ENCODE data around the gene LCN1. TPM values are rescaled to one million over a fixed set of nuclear protein-coding genes. Genes with fewer than 3 reads are reported as not detected.

Gene LCN1
- total and polyA plus RNA-seq, 2 donors (not counting 3 experiments of a cell fraction or from before 2014, with no cell fraction given) = not detected

GRCh38 chr9:135512241-135512603 lies 9.0 kb upstream of the LCN1 start:
- H3K27ac ChIP-seq (ENCODE audit: insufficient read depth, low read depth, low read length) = no peak overlapping the region

More at GRCh38 chr9:135512241-135512603, 9.0 kb upstream of the LCN1 start:
- no peaks in the 10 kb centered on the region for H4K20me1 ChIP-seq (replicated peaks; ENCODE audit: control insufficient read depth, extremely low read depth, insufficient read depth, low read length)
- peaks cover 13% of the 10 kb centered on the region for H3K4me1 ChIP-seq (ENCODE audit: control insufficient read depth, extremely low read depth, insufficient read depth, low read length)
- H3K9ac ChIP-seq (replicated peaks; ENCODE audit: extremely low read depth, insufficient read depth, low read length) = no peak overlapping the region
- H3K36me3 ChIP-seq (ENCODE audit: control insufficient read depth in 2 of 2, extremely low read depth in 1 of 2, insufficient read depth in 2 of 2, low read length in 2 of 2) = no peaks in the 10 kb centered on the region
- no peak for TF ChIP-seq JUN (IDR thresholded peaks at IDR 0.05; ENCODE audit: borderline replicate concordance, insufficient read depth, insufficient read length, low read depth)
- TF ChIP-seq MYC (IDR thresholded peaks at IDR 0.05; ENCODE audit: low read depth, low read length) = no peak
- no peak for TF ChIP-seq MAX (IDR thresholded peaks at IDR 0.05; ENCODE audit: insufficient read depth, insufficient read length)
- no peak for TF ChIP-seq GATA2 (IDR thresholded peaks at IDR 0.05; ENCODE audit: insufficient read depth, insufficient read length, low read depth, low read length)
- TF ChIP-seq CTCF (IDR thresholded peaks at IDR 0.05; ENCODE audit: extremely low read depth in 1 of 2, insufficient read depth in 1 of 2, low read depth in 1 of 2, low read length in 2 of 2) = no peak
- TF ChIP-seq FOS (IDR thresholded peaks at IDR 0.05; ENCODE audit: borderline replicate concordance, insufficient read depth, low read length) = no peak
- TF ChIP-seq POLR2AphosphoS5 (IDR thresholded peaks at IDR 0.05; ENCODE audit: insufficient read depth, low read depth, low read length) = no peak
- TF ChIP-seq POLR2A (IDR thresholded peaks at IDR 0.05; ENCODE audit: low read depth, low read length) = no peak
- TF ChIP-seq EZH2 (IDR thresholded peaks at IDR 0.05; ENCODE audit: borderline replicate concordance, low read depth, low read length, severe bottlenecking) = no peak
- BruUV-seq (replicated peaks) = no TSS peak
- dilution Hi-C loops (cut with MboI; ENCODE audit: extremely low pct_ligation_motif_present, low sequenced_read_pairs) = no loop called here
- CTCF ChIA-PET = interaction anchor here (1.0 kb wide), 1 partner anchor 8 kb away, joined by 5 read pairs; no protein-coding TSS in a partner anchor
- DNase-seq (ENCODE audit: low read depth, low spot score) = no peak
- H3K27me3 ChIP-seq (ENCODE audit: control insufficient read depth in 2 of 2, insufficient read depth in 2 of 2, low read length in 2 of 2) = no peaks in the 10 kb centered on the region
- H3K4me3 ChIP-seq (replicated peaks in 1 of 3; ENCODE audit: insufficient read depth in 1 of 3, low read depth in 1 of 3, low read length in 3 of 3) = no peak overlapping the region
- intact Hi-C loops (cut with micrococcal nuclease) = no loop called here
- FAIRE-seq = no peak
- no peaks in the 10 kb centered on the region for H3K9me1 ChIP-seq (replicated peaks; ENCODE audit: control insufficient read depth, extremely low read depth, insufficient read depth, low read length)
- no peaks in the 10 kb centered on the region for H3K79me2 ChIP-seq (ENCODE audit: control insufficient read depth, insufficient read depth, low read length)
- H2AFZ ChIP-seq (ENCODE audit: low read depth, low read length) = no peak overlapping the region
- POLR2A ChIA-PET = no interaction called here
- no peaks in the 10 kb centered on the region for H3K9me3 ChIP-seq (replicated peaks; ENCODE audit: control insufficient read depth, insufficient read depth, low read length)
- no peak overlapping the region for H3K4me2 ChIP-seq (ENCODE audit: insufficient read depth, low read length)
